Common myeloid progenitor, CD34-positive (primary cell): ENCODE results near the gene MCC.
A peak's percentile ranks its signal among the peaks of the same experiment; 100 is the strongest.

Experiments
- CTCF ChIA-PET: fragments of 350-600 bp; sonication (Branson Sonifier 250); formaldehyde crosslinking; loops from one replicate; lab custom pipeline; 2021; ENCODE audit warnings: antibody characterized with exemption; lab: Charles Lee
- POLR2A ChIA-PET: fragments of 350-600 bp; sonication (Branson Sonifier 250); formaldehyde crosslinking; loops from one replicate; lab custom pipeline; 2021; ENCODE audit warnings: antibody characterized with exemption; lab: Charles Lee
- DNase-seq, 3 donors: peaks; one replicate each; pipeline versions ENCODE4 v3.0.0 to v3.0.0-alpha.2; 2013
- H3K27ac ChIP-seq, 2 experiments: 1 replicate in 1 of 2; 2 replicates in 1 of 2; pipeline ENCODE4 v1.7.0; 2013; ENCODE audit warnings: inconsistent platforms in 2 of 2, low read length in 2 of 2, mild to moderate bottlenecking in 2 of 2, low read depth in 1 of 2, moderate library complexity in 1 of 2; ENCODE audit not compliant: severe bottlenecking in 2 of 2, insufficient read depth in 1 of 2, poor library complexity in 1 of 2
- H3K27me3 ChIP-seq, 5 experiments: replicated peaks in 2 of 5; 1 replicate in 3 of 5; 2 replicates in 2 of 5; pipeline versions ENCODE4 v1.6.1 to v1.7.0; 2013; ENCODE audit warnings: low read length in 4 of 5, mild to moderate bottlenecking in 2 of 5, moderate library complexity in 2 of 5, inconsistent platforms in 1 of 5; ENCODE audit not compliant: insufficient read depth in 5 of 5, control insufficient read depth in 4 of 5
- H3K36me3 ChIP-seq, 4 experiments: 1 replicate in 2 of 4; 2 replicates in 2 of 4; pipeline versions ENCODE4 v1.6.1 to v1.7.0; 2013; ENCODE audit warnings: low read length in 3 of 4, control low read depth in 1 of 4, mild to moderate bottlenecking in 1 of 4; ENCODE audit not compliant: control insufficient read depth in 4 of 4, insufficient read depth in 4 of 4
- H3K4me1 ChIP-seq, 4 experiments: 1 replicate in 3 of 4; 2 replicates in 1 of 4; pipeline versions ENCODE4 v1.6.1 to v1.7.1; 2013; ENCODE audit warnings: low read length in 3 of 4, mild to moderate bottlenecking in 3 of 4, control low read depth in 1 of 4, inconsistent platforms in 1 of 4, moderate library complexity in 1 of 4; ENCODE audit not compliant: control insufficient read depth in 4 of 4, insufficient read depth in 4 of 4; ENCODE audit errors: control extremely low read depth in 1 of 4
- H3K4me3 ChIP-seq, 7 experiments: 1 replicate in 4 of 7; 2 replicates in 3 of 7; pipeline versions ENCODE4 v1.5.1 to v1.7.0; 2013; ENCODE audit warnings: mild to moderate bottlenecking in 7 of 7, low read length in 6 of 7, moderate library complexity in 6 of 7, inconsistent platforms in 2 of 7, low read depth in 2 of 7, control low read depth in 1 of 7; ENCODE audit not compliant: insufficient read depth in 4 of 7, control insufficient read depth in 1 of 7; ENCODE audit errors: extremely low read depth in 1 of 7
- H3K9me3 ChIP-seq, 5 experiments: 1 replicate in 4 of 5; 2 replicates in 1 of 5; pipeline versions ENCODE4 v1.6.1 to v1.7.1; 2013; ENCODE audit warnings: low read length in 4 of 5, mild to moderate bottlenecking in 2 of 5, inconsistent platforms in 1 of 5, low read depth in 1 of 5, moderate library complexity in 1 of 5; ENCODE audit not compliant: control insufficient read depth in 4 of 5, insufficient read depth in 2 of 5; ENCODE audit errors: control extremely low read depth in 1 of 5
- WGBS: methylation state at CpG from one replicate; pipeline ENCODE4 v1.1.5; 2013; ENCODE audit not compliant: insufficient coverage; 5-methylcytosine and 5-hydroxymethylcytosine counted together

MCC gene

GRCh38 chr5:113105693-113106280 lies 382.5 kb downstream of the MCC start:
- Histone ChIP-seq H3K4me3 (no peak overlapping the region), H3K27me3 (no peaks in the 10 kb centered on the region), H3K4me1 (no peaks in the 10 kb centered on the region), H3K9me3 (no peaks in the 10 kb centered on the region), H3K27ac (no peak overlapping the region), H3K36me3 (no peaks in the 10 kb centered on the region)
- WGBS, result 100% methylated on average over 4 of the region's 5 CpGs
- DNase-seq, result no peak
- ChIA-PET POLR2A (no interaction called here), CTCF (no interaction called here)

GRCh38 chr5:113103330-113103729 lies 384.9 kb downstream of the MCC start:
- Histone ChIP-seq H3K27me3 (peaks cover 0 to 1% (median 0%) of the 10 kb centered on the region in 5 experiments), H3K4me1 (no peaks in the 10 kb centered on the region), H3K27ac (no peak overlapping the region), H3K4me3 (no peak overlapping the region), H3K9me3 (no peaks in the 10 kb centered on the region), H3K36me3 (no peaks in the 10 kb centered on the region)
- ChIA-PET POLR2A (no interaction called here), CTCF (no interaction called here)
- no peak for DNase-seq
- 89% methylated on average over 3 of the region's 3 CpGs for WGBS

GRCh38 chr5:113102121-113102531 lies 386.1 kb downstream of the MCC start:
- no peaks in the 10 kb centered on the region for H3K9me3 ChIP-seq
- DNase-seq, result peak in 1 of 3 donors; percentile 2
- WGBS, result 100% methylated on average over 1 of the region's 1 CpG
- H3K4me3 ChIP-seq, result no peak overlapping the region
- peaks cover 0 to 1% (median 0%) of the 10 kb centered on the region in 5 experiments for H3K27me3 ChIP-seq
- ChIA-PET CTCF (no interaction called here), POLR2A (no interaction called here)
- no peaks in the 10 kb centered on the region for H3K4me1 ChIP-seq
- H3K27ac ChIP-seq, result no peak overlapping the region
- no peaks in the 10 kb centered on the region for H3K36me3 ChIP-seq

GRCh38 chr5:113100981-113101380 lies 387.3 kb downstream of the MCC start:
- Histone ChIP-seq H3K4me3 (no peak overlapping the region), H3K27ac (no peak overlapping the region), H3K4me1 (no peaks in the 10 kb centered on the region), H3K27me3 (peaks cover 0 to 3% (median 0%) of the 10 kb centered on the region in 5 experiments), H3K36me3 (no peaks in the 10 kb centered on the region), H3K9me3 (no peaks in the 10 kb centered on the region)
- no CpG with 5 or more reads among the region's 2 CpGs for WGBS
- ChIA-PET POLR2A (interaction anchor here (0.6 kb wide), 2 partner anchors 544 to 1885 kb away, joined by 3 read pairs; no protein-coding TSS in a partner anchor), CTCF (no interaction called here)
- no peak for DNase-seq

- no peaks in the 10 kb centered on the region for H3K4me1 ChIP-seq
- DNase-seq, result no peak
- ChIA-PET CTCF (interaction anchor here (1.0 kb wide), 1 partner anchor 18 kb away, joined by 3 read pairs; no protein-coding TSS in a partner anchor), POLR2A (no interaction called here)
- H3K4me3 ChIP-seq, result no peak overlapping the region
- H3K27ac ChIP-seq, result no peak overlapping the region
- peaks cover 0 to 4% (median 0%) of the 10 kb centered on the region in 5 experiments for H3K27me3 ChIP-seq
- H3K36me3 ChIP-seq, result no peaks in the 10 kb centered on the region
- 94% methylated on average over 3 of the region's 4 CpGs for WGBS
- no peaks in the 10 kb centered on the region for H3K9me3 ChIP-seq
Measured at GRCh38 chr5:113099822-113100221, 388.4 kb downstream of the MCC start.

GRCh38 chr5:113098378-113098777 lies 389.9 kb downstream of the MCC start:
- CTCF ChIA-PET, result no interaction called here
- Histone ChIP-seq H3K4me1 (no peaks in the 10 kb centered on the region), H3K27ac (no peak overlapping the region), H3K9me3 (no peaks in the 10 kb centered on the region), H3K27me3 (peaks cover 0 to 4% (median 0%) of the 10 kb centered on the region in 5 experiments), H3K36me3 (no peaks in the 10 kb centered on the region), H3K4me3 (no peak overlapping the region)
- 100% methylated on average over 1 of the region's 3 CpGs for WGBS
- DNase-seq, result no peak
- POLR2A ChIA-PET, result no interaction called here

GRCh38 chr5:113095831-113096230 lies 392.4 kb downstream of the MCC start:
- no peak for DNase-seq
- H3K9me3 ChIP-seq, result no peaks in the 10 kb centered on the region
- H3K4me1 ChIP-seq, result no peaks in the 10 kb centered on the region
- peaks cover 0 to 9% (median 3%) of the 10 kb centered on the region in 5 experiments for H3K27me3 ChIP-seq
- H3K4me3 ChIP-seq, result no peak overlapping the region
- ChIA-PET CTCF (no interaction called here), POLR2A (no interaction called here)
- 100% methylated on average over 1 of the region's 2 CpGs for WGBS
- no peaks in the 10 kb centered on the region for H3K36me3 ChIP-seq
- no peak overlapping the region for H3K27ac ChIP-seq
